HL-60 (cell line): Measurements from ENCODE around the gene NCK2.

Experiments used
- DNase-seq, 2 experiments: peaks; one replicate each; pipeline ENCODE4 v3.0.0-alpha.2; 2010 to 2020; ENCODE audit warnings: low read depth in 1 of 2, low spot score in 1 of 2
- H3K27ac ChIP-seq: fragments of 250-450 bp; sonication (Bioruptor Pico); replicated peaks from 2 replicates; pipeline ENCODE4 v1.5.1; 2020; ENCODE audit warnings: mild to moderate bottlenecking, moderate library complexity
- H3K27me3 ChIP-seq: fragments of 250-450 bp; sonication (Bioruptor Pico); 2 replicates; pipeline ENCODE4 v1.5.1; 2021; ENCODE audit warnings: mild to moderate bottlenecking, moderate library complexity; ENCODE audit not compliant: insufficient read depth, poor library complexity, severe bottlenecking
- H3K4me3 ChIP-seq: replicated peaks from 2 replicates; pipeline ENCODE4 v1.5.1; 2011; ENCODE audit warnings: mild to moderate bottlenecking, control low read depth, low read length; ENCODE audit not compliant: insufficient read depth
- CTCF ChIP-seq: IDR thresholded peaks from one replicate; pipeline ENCODE4 v1.5.1; 2011; ENCODE audit warnings: low read length, control low read depth, inconsistent platforms; ENCODE audit not compliant: insufficient read depth
- GABPA ChIP-seq: IDR thresholded peaks from 2 replicates; pipeline ENCODE4 v1.6.1; 2012; ENCODE audit warnings: low read depth
- POLR2AphosphoS5 ChIP-seq: IDR thresholded peaks from 2 replicates; pipeline ENCODE4 v1.6.1; 2012; ENCODE audit warnings: low read depth
- REST ChIP-seq: IDR thresholded peaks from 2 replicates; pipeline ENCODE4 v1.6.1; 2012; ENCODE audit warnings: low read depth; ENCODE audit not compliant: insufficient replicate concordance
- SPI1 ChIP-seq: IDR thresholded peaks from 2 replicates; pipeline ENCODE4 v1.6.1; 2012; ENCODE audit warnings: low read depth, mild to moderate bottlenecking, borderline replicate concordance

The NCK2 gene

GRCh38 chr2:105813045-105813315, 68.3 kb downstream of the NCK2 start:
- Histone ChIP-seq H3K27ac (no peak overlapping the region), H3K4me3 (no peak overlapping the region), H3K27me3 (no peaks in the 10 kb centered on the region)
- DNase-seq: no peak
- TF ChIP-seq POLR2AphosphoS5: no peak

- Histone ChIP-seq H3K4me3 (no peak overlapping the region), H3K27ac (no peak overlapping the region), H3K27me3 (no peaks in the 10 kb centered on the region)
- no peak for TF ChIP-seq POLR2AphosphoS5
- TF ChIP-seq CTCF: no peak
- no peak for TF ChIP-seq REST
- no peak for TF ChIP-seq GABPA
- no peak for TF ChIP-seq SPI1
- DNase-seq: no peak
These were observed 68.7 kb downstream of the NCK2 start for GRCh38 chr2:105813405-105813804.

GRCh38 chr2:105814291-105814940, 69.7 kb downstream of the NCK2 start:
- no peak for TF ChIP-seq SPI1
- no peak for TF ChIP-seq GABPA
- no peak for TF ChIP-seq REST
- no peak for TF ChIP-seq POLR2AphosphoS5
- no peak for TF ChIP-seq CTCF
- no peak for DNase-seq
- Histone ChIP-seq H3K4me3 (no peak overlapping the region), H3K27me3 (no peaks in the 10 kb centered on the region), H3K27ac (no peak overlapping the region)

- DNase-seq: no peak
- TF ChIP-seq SPI1: no peak
- no peak for TF ChIP-seq REST
- TF ChIP-seq GABPA: no peak
- no peak for TF ChIP-seq CTCF
- no peak for TF ChIP-seq POLR2AphosphoS5
- no peak overlapping the region for H3K27ac ChIP-seq
- H3K4me3 ChIP-seq: no peak overlapping the region
- no peaks in the 10 kb centered on the region for H3K27me3 ChIP-seq
These were observed 70.7 kb downstream of the NCK2 start for GRCh38 chr2:105815401-105815800.
